ENCODE results near the gene PTER.

Gene PTER

DNA sequence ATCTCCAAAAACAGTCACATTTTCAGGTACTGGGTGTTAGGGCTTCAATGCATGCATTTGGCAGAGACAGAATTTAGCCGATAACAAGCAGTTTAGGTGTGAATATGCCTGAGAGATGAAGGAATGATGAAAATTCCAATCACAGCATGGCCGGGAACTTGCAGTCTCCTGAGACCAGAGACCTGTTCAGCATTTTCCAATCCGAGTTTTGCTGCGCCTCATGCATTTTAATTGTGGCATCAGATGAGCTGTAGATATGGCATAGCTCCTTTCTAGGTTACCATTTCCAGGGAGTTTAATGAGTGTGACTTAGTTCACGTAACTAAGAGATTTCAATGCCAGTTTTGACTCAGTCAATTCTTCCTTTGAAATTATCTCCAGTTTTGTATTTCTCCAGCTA, 99.3 kb downstream of the PTER start:
- Histone ChIP-seq H3K4me3 (ENCODE audit: low read length) (no peak overlapping the region), H3K9me3 (ENCODE audit: insufficient read depth, low read length) (no peaks in the 10 kb centered on the region), H3K27me3 (ENCODE audit: low read depth, low read length) (no peaks in the 10 kb centered on the region), H4K20me1 (ENCODE audit: insufficient read depth, low read length) (no peaks in the 10 kb centered on the region), H3K27ac (ENCODE audit: low read length) (no peak overlapping the region), H3K79me2 (ENCODE audit: low read length) (no peaks in the 10 kb centered on the region), H3K4me2 (ENCODE audit: low read length) (no peak overlapping the region), H3K36me3 (replicated peaks; ENCODE audit: low read depth, low read length) (no peaks in the 10 kb centered on the region), H3K4me1 (ENCODE audit: low read length) (no peaks in the 10 kb centered on the region), H3K9ac (ENCODE audit: low read length) (no peak overlapping the region), H2AFZ (ENCODE audit: low read depth, low read length) (no peak overlapping the region)
- TF ChIP-seq, protein P1, sequence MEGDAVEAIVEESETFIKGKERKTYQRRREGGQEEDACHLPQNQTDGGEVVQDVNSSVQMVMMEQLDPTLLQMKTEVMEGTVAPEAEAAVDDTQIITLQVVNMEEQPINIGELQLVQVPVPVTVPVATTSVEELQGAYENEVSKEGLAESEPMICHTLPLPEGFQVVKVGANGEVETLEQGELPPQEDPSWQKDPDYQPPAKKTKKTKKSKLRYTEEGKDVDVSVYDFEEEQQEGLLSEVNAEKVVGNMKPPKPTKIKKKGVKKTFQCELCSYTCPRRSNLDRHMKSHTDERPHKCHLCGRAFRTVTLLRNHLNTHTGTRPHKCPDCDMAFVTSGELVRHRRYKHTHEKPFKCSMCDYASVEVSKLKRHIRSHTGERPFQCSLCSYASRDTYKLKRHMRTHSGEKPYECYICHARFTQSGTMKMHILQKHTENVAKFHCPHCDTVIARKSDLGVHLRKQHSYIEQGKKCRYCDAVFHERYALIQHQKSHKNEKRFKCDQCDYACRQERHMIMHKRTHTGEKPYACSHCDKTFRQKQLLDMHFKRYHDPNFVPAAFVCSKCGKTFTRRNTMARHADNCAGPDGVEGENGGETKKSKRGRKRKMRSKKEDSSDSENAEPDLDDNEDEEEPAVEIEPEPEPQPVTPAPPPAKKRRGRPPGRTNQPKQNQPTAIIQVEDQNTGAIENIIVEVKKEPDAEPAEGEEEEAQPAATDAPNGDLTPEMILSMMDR (IDR thresholded peaks at IDR 0.05; ENCODE audit: low read depth, low read length): no peak
- no peak for TF ChIP-seq EZH2phosphoT487 (IDR thresholded peaks at IDR 0.05; ENCODE audit: low read depth)

DNA sequence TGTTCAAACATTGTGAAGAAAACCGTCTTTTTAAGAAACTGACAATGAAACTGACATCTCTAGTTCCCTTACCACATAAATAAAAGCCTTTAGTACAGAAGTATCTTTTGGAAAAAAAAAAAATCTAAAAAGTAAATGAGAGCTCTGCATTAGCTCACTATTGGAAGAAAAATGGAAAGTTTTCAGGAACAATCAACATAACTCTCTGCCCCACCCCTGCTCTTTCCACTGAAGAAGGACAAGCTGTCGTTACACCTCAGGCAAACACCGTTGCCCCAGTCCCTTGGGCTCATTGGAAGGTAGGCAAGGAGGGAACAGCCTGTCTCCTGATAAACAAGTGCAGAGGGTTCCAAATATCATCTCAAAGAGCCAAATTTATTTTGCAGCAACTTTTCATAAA, 107.3 kb downstream of the PTER start:
- H3K9me3 ChIP-seq (ENCODE audit: insufficient read depth, low read length): no peaks in the 10 kb centered on the region
- H3K36me3 ChIP-seq (replicated peaks; ENCODE audit: low read depth, low read length): no peaks in the 10 kb centered on the region
- no peaks in the 10 kb centered on the region for H4K20me1 ChIP-seq (ENCODE audit: insufficient read depth, low read length)
- H3K27me3 ChIP-seq (ENCODE audit: low read depth, low read length): no peaks in the 10 kb centered on the region
- no peaks in the 10 kb centered on the region for H3K79me2 ChIP-seq (ENCODE audit: low read length)
- no peak overlapping the region for H3K4me3 ChIP-seq (ENCODE audit: low read length)
- no peak for TF ChIP-seq EZH2phosphoT487 (IDR thresholded peaks at IDR 0.05; ENCODE audit: low read depth)
- TF ChIP-seq, protein P1 (IDR thresholded peaks at IDR 0.05; ENCODE audit: low read depth, low read length): no peak
- no peak overlapping the region for H3K9ac ChIP-seq (ENCODE audit: low read length)
- no peak overlapping the region for H3K4me2 ChIP-seq (ENCODE audit: low read length)
- H3K4me1 ChIP-seq (ENCODE audit: low read length): no peaks in the 10 kb centered on the region
- no peak overlapping the region for H3K27ac ChIP-seq (ENCODE audit: low read length)
- no peak overlapping the region for H2AFZ ChIP-seq (ENCODE audit: low read depth, low read length)

DNA sequence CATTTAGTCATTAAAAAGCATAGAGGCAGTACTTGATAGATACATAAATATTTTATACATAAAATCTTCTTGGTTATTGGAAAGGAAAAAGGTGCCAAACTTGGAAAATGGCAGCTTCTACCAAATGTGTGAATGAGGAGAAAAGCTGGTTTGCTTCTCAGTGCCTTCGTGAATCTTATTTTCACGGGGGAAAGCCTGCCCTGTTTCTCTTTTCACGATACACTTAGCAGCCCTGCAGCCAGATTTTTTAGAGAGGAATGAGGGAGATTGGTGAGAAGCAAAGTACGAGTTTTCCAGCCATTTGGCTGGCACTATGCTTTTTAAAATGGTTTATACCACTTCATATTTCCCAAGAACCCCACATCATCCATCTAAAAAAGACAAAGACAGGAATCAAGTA, 107.8 kb downstream of the PTER start:
- H3K9me3 ChIP-seq (ENCODE audit: insufficient read depth, low read length): no peaks in the 10 kb centered on the region
- no peaks in the 10 kb centered on the region for H3K79me2 ChIP-seq (ENCODE audit: low read length)

DNA sequence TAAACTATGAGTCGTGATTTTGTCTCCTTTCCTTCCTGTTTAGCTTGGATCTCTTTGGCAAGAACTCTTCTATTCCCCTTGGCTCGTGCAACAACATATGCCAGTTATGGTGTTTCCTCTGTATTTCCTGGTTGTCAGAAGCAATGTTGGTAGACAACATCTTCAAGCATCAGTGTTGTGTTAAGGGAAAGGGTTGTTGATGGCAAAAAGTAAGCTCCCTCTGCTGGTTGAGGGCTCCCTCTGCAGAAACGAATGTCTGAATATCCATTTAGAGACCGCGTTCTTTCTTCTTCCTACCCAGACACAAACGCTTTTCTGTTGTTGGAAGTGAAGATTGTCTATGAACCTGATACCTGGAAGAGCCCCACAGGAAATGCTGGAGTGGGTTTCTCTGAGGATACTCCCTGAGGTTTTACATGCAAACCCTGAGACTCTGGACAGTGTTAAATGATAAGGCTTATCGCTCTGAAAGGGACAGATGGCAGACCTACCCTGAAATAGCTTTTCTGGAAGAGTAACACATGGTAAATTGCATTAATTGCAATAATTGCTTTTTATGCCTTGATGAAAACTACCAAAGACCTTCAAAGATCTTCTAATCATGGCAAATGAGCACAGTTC, 108.4 kb downstream of the PTER start:
- no peaks in the 10 kb centered on the region for H3K9me3 ChIP-seq (ENCODE audit: insufficient read depth, low read length)
- H3K79me2 ChIP-seq (ENCODE audit: low read length): no peaks in the 10 kb centered on the region
- TF ChIP-seq EZH2phosphoT487 (IDR thresholded peaks at IDR 0.05; ENCODE audit: low read depth): no peak
- TF ChIP-seq, protein P1 (IDR thresholded peaks at IDR 0.05; ENCODE audit: low read depth, low read length): peak; percentile 53
- H3K4me1 ChIP-seq (ENCODE audit: low read length): no peaks in the 10 kb centered on the region
- H3K9ac ChIP-seq (ENCODE audit: low read length): no peak overlapping the region
- no peak overlapping the region for H3K27ac ChIP-seq (ENCODE audit: low read length)
- no peaks in the 10 kb centered on the region for H4K20me1 ChIP-seq (ENCODE audit: insufficient read depth, low read length)
- no peak overlapping the region for H2AFZ ChIP-seq (ENCODE audit: low read depth, low read length)
- H3K4me3 ChIP-seq (ENCODE audit: low read length): no peak overlapping the region
- H3K27me3 ChIP-seq (ENCODE audit: low read depth, low read length): no peaks in the 10 kb centered on the region
- no peak overlapping the region for H3K4me2 ChIP-seq (ENCODE audit: low read length)
- no peaks in the 10 kb centered on the region for H3K36me3 ChIP-seq (replicated peaks; ENCODE audit: low read depth, low read length)

More for the DNA sequence above, 107.8 kb downstream of the PTER start:
- Histone ChIP-seq H3K9ac (ENCODE audit: low read length) (no peak overlapping the region), H3K4me2 (ENCODE audit: low read length) (no peak overlapping the region), H3K27ac (ENCODE audit: low read length) (no peak overlapping the region), H2AFZ (ENCODE audit: low read depth, low read length) (no peak overlapping the region), H3K4me3 (ENCODE audit: low read length) (no peak overlapping the region), H3K36me3 (replicated peaks; ENCODE audit: low read depth, low read length) (no peaks in the 10 kb centered on the region), H4K20me1 (ENCODE audit: insufficient read depth, low read length) (no peaks in the 10 kb centered on the region), H3K27me3 (ENCODE audit: low read depth, low read length) (no peaks in the 10 kb centered on the region), H3K4me1 (ENCODE audit: low read length) (no peaks in the 10 kb centered on the region)
- TF ChIP-seq, protein P1 (IDR thresholded peaks at IDR 0.05; ENCODE audit: low read depth, low read length): no peak
- TF ChIP-seq EZH2phosphoT487 (IDR thresholded peaks at IDR 0.05; ENCODE audit: low read depth): no peak
